NB4 (cell line): ENCODE data around the gene RAB33B.

Experiments used
- DNase-seq: peaks from one replicate; pipeline ENCODE4 v3.0.0; 2010; ENCODE audit warnings: low read depth
- H3K4me3 ChIP-seq: one replicate; pipeline ENCODE4 v1.5.1; 2011; ENCODE audit warnings: mild to moderate bottlenecking, low read depth, low read length, moderate library complexity
- CTCF ChIP-seq: IDR thresholded peaks from one replicate; pipeline ENCODE4 v1.5.1; 2012; ENCODE audit warnings: low read depth, low read length
- MAX ChIP-seq: IDR thresholded peaks from 2 replicates; pipeline ENCODE4 v1.6.1; 2011; ENCODE audit warnings: low read depth, low read length
- MYC ChIP-seq: IDR thresholded peaks from 2 replicates; pipeline ENCODE4 v1.6.1; 2011; ENCODE audit warnings: low read depth, low read length
- POLR2A ChIP-seq: IDR thresholded peaks from 2 replicates; pipeline ENCODE4 v1.6.1; 2011; ENCODE audit warnings: mild to moderate bottlenecking; ENCODE audit not compliant: insufficient read length; ENCODE audit errors: extremely low read depth

RAB33B gene

GRCh38 chr4:139451997-139452396 lies 1.9 kb upstream of the RAB33B start:
- H3K4me3 ChIP-seq: peak overlapping the region; percentile 79
- no peak for DNase-seq
- TF ChIP-seq MAX (no peak), CTCF (no peak), POLR2A (no peak), MYC (no peak)

- TF ChIP-seq POLR2A: no peak
- peak; percentile 83 for TF ChIP-seq MAX
- no peak for TF ChIP-seq CTCF
- peak; percentile 73 for TF ChIP-seq MYC
- H3K4me3 ChIP-seq: peak overlapping the region; percentile 79
Observed at GRCh38 chr4:139453041-139453370, 915 bp upstream of the RAB33B start.

GRCh38 chr4:139453371-139454110 lies 380 bp upstream of the RAB33B start:
- peak; percentile 97 for DNase-seq
- peak overlapping the region; percentile 79 for H3K4me3 ChIP-seq
- TF ChIP-seq POLR2A (peak; percentile 70), MYC (peak; percentile 52; the same call in 1 of the 2 replicates), MAX (peak; percentile 40; the same call in 1 of the 2 replicates), CTCF (no peak)

More at GRCh38 chr4:139453041-139453370, 915 bp upstream of the RAB33B start:
- DNase-seq: peak; percentile 81

GRCh38 chr4:139455126-139455538 lies 1.2 kb downstream of the RAB33B start:
- DNase-seq: no peak
- H3K4me3 ChIP-seq: peak overlapping the region; percentile 79
- TF ChIP-seq MYC: no peak

- H3K4me3 ChIP-seq: no peak overlapping the region
- DNase-seq: no peak
- TF ChIP-seq MAX (no peak), POLR2A (no peak), CTCF (no peak), MYC (no peak)
Observed at GRCh38 chr4:139457318-139457717, 3.4 kb downstream of the RAB33B start.

- DNase-seq: no peak
- TF ChIP-seq CTCF (no peak), MAX (no peak), MYC (no peak), POLR2A (no peak)
Observed at GRCh38 chr4:139458543-139458942, 4.6 kb downstream of the RAB33B start.

More at GRCh38 chr4:139458543-139458942, 4.6 kb downstream of the RAB33B start:
- no peak overlapping the region for H3K4me3 ChIP-seq
